Inflammatory macrophage (primary cell): ENCODE data around the gene PRDM16.

Source experiments
- DNase-seq, 2 donors: peaks; one replicate each; pipeline ENCODE4 v3.0.0-alpha.2; 2020 to 2022

Gene PRDM16

GRCh38 chr1:3033040-3033789 is 35.8 kb upstream of the PRDM16 start:
- no peak for DNase-seq

GRCh38 chr1:3033790-3034090 is 35.3 kb upstream of the PRDM16 start:
- DNase-seq = no peak

- DNase-seq = no peak
Observed at GRCh38 chr1:3034162-3034561, 34.8 kb upstream of the PRDM16 start.

GRCh38 chr1:3034728-3035562 is 34.1 kb upstream of the PRDM16 start:
- no peak for DNase-seq

GRCh38 chr1:3035563-3036446 is 33.2 kb upstream of the PRDM16 start:
- DNase-seq = no peak

GRCh38 chr1:3036447-3037280 is 32.3 kb upstream of the PRDM16 start:
- no peak for DNase-seq

- DNase-seq = no peak
Observed at GRCh38 chr1:3037281-3038040, 31.5 kb upstream of the PRDM16 start.

- no peak for DNase-seq
Observed at GRCh38 chr1:3038113-3038551, 30.9 kb upstream of the PRDM16 start.

- DNase-seq = no peak
Observed at GRCh38 chr1:3038571-3039181, 30.3 kb upstream of the PRDM16 start.

- no peak for DNase-seq
Observed at GRCh38 chr1:3040004-3040403, 29.0 kb upstream of the PRDM16 start.

- no peak for DNase-seq
Observed at GRCh38 chr1:3042481-3042880, 26.5 kb upstream of the PRDM16 start.

GRCh38 chr1:3049164-3049563 is 19.8 kb upstream of the PRDM16 start:
- no peak for DNase-seq

- DNase-seq = no peak
Observed at GRCh38 chr1:3049905-3050304, 19.1 kb upstream of the PRDM16 start.

- DNase-seq = no peak
Observed at GRCh38 chr1:3050603-3051002, 18.4 kb upstream of the PRDM16 start.

GRCh38 chr1:3051270-3052268 is 17.4 kb upstream of the PRDM16 start:
- DNase-seq = no peak

- DNase-seq = no peak
Observed at GRCh38 chr1:3052501-3052900, 16.5 kb upstream of the PRDM16 start.

GRCh38 chr1:3053366-3053980 is 15.5 kb upstream of the PRDM16 start:
- DNase-seq = no peak

- DNase-seq = no peak
Observed at GRCh38 chr1:3053986-3054385, 15.0 kb upstream of the PRDM16 start.

GRCh38 chr1:3054474-3054873 is 14.5 kb upstream of the PRDM16 start:
- DNase-seq = no peak
